Adrenal gland (tissue), 5 donors: Measurements from ENCODE around the gene SURF2.

ENCODE experiments used
- POLR2A ChIP-seq, 2 donors: fragments of 450-650 bp; IDR thresholded peaks; one replicate each; pipeline ENCODE4 v1.6.1; 2017; ENCODE audit warnings: antibody characterized with exemption in 2 of 2, mild to moderate bottlenecking in 2 of 2, moderate library complexity in 1 of 2
- TF ChIP-seq, protein P1 (sequence below), 6 experiments: fragments of 450-650 bp in 4 of 6; fragments of 200-600 bp in 2 of 6; sonication (generic) in 1 of 6; IDR thresholded peaks; 1 replicate in 5 of 6; 2 replicates in 1 of 6; pipeline versions ENCODE4 v1.5.1 to v1.8.0; 2016 to 2021; ENCODE audit warnings: antibody characterized with exemption in 6 of 6, mild to moderate bottlenecking in 2 of 6, moderate library complexity in 1 of 6
- donor health status: DM: no; HTN: no; CAD: no.

DNA sequence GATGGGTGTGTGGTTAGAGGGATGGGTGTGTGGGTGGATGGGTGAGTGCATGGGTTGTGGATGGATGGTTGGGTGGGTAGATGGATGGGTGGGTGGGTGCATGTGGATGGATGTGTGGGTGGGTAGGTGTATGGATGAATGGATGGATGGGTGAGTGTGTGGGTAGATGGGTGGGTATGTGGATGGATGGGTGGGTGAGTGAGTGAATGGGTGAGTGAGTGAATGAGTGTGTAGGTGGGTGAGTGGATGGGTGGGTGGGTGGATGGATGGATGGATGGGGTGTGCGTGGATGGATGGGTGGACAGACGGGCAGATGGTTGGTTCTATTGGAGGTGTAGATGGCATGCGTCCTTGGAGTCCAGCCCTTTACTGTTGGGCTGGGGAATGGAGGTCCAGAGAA, 37.0 kb downstream of the SURF2 start:
- TF ChIP-seq, protein P1, sequence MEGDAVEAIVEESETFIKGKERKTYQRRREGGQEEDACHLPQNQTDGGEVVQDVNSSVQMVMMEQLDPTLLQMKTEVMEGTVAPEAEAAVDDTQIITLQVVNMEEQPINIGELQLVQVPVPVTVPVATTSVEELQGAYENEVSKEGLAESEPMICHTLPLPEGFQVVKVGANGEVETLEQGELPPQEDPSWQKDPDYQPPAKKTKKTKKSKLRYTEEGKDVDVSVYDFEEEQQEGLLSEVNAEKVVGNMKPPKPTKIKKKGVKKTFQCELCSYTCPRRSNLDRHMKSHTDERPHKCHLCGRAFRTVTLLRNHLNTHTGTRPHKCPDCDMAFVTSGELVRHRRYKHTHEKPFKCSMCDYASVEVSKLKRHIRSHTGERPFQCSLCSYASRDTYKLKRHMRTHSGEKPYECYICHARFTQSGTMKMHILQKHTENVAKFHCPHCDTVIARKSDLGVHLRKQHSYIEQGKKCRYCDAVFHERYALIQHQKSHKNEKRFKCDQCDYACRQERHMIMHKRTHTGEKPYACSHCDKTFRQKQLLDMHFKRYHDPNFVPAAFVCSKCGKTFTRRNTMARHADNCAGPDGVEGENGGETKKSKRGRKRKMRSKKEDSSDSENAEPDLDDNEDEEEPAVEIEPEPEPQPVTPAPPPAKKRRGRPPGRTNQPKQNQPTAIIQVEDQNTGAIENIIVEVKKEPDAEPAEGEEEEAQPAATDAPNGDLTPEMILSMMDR (IDR thresholded peaks at IDR 0.05), result no peak
- no peak for TF ChIP-seq POLR2A (IDR thresholded peaks at IDR 0.05)
